HuH-7.5 (cell line): ENCODE results near the gene AKT1.
"Not testable (repeated sequence)": the region's sequence is repeated elsewhere in the genome, so short reads cannot be mapped to it uniquely, and the experiment has no call there.

Source experiments
- DNase-seq: peaks from one replicate; pipeline ENCODE4 v3.0.0; 2011; ENCODE audit warnings: low spot score

Gene AKT1

GRCh38 chr14:104753528-104754212 lies 41.9 kb downstream of the AKT1 start:
- DNase-seq, result no peak

DNA sequence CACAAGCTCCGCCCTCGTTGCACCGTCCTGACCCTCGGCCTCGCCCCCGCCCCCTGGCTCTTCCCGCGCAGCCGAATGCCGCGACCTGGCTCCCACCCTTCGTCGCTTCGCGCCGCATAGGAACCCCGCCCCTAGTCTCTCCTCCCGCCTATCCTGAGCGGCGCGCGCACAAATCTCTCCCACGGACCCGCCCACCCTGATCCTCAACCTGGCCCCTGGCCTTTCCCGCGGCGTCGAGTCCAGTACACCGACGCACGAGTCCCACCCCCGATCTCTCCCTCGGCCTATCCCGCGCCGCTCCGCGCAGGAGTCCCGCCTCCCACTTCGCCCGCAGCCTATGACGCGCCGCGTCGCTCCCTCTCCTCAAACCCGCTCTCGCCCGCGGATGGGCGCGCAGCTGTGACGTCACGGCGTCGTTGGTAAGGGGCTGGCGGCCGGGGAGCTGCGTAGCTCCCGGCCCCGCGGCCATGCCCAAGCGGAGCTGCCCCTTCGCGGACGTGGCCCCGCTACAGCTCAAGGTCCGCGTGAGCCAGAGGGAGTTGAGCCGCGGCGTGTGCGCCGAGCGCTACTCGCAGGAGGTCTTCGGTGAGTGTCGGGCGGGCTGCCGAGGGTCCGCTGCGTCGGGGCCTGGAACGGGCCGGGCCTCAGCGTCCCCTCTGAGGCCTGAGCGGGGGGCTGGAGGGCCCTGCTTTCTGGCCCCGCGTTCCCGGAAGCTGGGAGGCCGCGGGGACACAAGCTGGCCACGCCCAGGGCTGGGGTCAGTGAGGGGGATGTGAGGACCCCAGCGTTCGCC lies 42.6 kb downstream of the AKT1 start, which contains the start of gene SIVA1:
Gene SIVA1 (plus strand): TSS at position 413 of the 793 bp plus-strand sequence. CDS start 55 bp downstream, at position 468.
- peak; percentile 97 for DNase-seq

GRCh38 chr14:104752423-104752734 lies 43.2 kb downstream of the AKT1 start:
- peak; percentile 94 for DNase-seq

DNA sequence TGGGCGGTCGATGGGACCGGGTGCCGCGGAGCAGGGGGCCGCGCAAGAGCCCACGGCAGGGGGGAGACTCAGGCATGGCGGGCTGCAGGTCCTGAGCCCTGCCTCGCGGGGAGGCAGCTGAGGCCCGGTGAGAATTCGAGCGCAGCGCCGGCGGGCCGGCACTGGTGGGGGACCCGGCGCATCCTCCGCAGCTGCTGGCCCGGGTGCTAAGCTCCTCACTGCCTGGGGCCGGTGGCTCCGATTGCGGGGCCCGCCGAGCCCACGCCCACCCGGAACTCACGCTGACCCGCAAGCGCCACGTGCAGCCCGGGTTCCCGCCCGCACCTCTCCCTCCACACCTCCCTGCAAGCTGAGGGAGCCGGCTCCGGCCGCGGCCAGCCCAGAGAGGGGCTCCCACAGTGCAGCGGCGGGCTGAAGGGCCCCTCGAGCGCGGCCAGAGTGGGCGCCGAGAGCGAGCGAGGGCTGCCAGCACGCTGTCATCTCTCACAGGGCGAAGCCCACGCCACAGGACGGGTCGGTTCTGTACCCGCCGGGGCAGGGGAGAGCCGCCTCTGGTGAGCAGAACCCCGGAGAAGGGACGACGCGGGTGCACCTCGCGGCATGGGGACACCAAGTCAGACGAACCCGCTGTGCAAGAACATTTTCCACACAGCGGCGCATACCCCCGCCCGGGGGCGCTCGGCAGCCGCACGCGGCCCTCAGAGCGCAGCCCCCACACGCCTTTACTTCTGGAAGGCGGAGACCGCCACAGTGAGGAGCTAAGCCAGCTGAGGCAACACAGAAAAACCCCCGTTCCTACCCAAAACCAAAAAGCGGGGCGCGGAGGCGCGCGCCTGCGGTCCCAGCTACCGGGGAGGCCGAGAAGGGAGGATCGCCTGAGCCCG lies 43.8 kb downstream of the AKT1 start:
- no peak for DNase-seq

GRCh38 chr14:104750753-104751057 lies 44.8 kb downstream of the AKT1 start:
- not testable (repeated sequence) for DNase-seq

- DNase-seq, result no peak
Measured at GRCh38 chr14:104750056-104750752, 45.3 kb downstream of the AKT1 start.

DNA sequence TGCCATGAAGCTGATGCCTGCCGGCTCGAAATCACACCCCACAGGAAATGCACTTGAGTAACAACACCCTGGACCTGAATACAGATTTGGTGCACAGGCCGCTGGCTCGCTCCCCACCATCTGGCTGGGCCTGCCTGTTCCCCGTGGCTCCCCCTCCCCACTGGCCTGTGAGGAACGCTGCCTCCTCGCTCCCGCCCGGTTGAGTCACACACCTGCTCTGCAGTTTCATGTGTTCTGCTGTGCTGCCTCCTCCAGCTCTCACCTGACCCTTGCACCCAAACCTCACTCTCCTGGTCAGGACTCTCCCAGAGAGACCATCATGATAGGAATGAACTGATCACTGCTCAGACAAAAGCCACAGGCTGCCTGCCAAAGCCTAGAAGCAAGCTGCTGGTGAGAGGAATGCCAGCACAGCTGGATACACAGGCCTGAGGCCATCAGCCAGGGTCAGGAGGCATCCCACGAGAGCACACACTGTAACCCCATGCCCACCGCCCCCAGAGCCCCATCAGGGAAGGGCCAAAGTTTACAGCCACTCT lies 46.4 kb downstream of the AKT1 start:
- DNase-seq, result peak; percentile 60

- DNase-seq, result no peak
Measured at GRCh38 chr14:104747876-104748275, 47.7 kb downstream of the AKT1 start.

DNA sequence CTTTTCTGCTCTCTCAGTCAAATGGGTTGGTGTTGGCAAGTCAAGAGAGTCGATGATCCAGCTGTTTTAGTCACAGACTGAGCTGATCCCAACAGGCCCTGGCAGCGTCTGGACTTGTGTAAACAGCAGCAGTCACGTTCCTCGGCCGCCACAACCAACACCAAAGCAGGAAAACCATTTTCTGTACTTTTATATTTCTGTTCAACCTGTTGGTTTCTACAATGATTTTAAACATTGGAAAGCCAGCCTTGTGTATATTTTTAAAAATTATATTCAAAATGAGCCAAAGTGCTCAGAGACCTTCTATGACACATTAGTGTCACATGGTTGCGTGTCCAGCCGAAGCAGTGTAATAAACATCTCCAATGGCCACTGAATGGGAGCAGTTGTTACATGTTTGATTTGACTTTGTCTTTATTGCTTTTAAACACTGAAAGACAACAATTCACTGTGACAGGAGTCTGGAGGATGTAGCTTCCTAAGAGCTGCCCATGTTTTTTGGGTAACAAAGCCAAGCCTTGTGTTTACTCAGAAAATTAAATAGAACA lies 48.5 kb downstream of the AKT1 start:
- DNase-seq, result no peak

DNA sequence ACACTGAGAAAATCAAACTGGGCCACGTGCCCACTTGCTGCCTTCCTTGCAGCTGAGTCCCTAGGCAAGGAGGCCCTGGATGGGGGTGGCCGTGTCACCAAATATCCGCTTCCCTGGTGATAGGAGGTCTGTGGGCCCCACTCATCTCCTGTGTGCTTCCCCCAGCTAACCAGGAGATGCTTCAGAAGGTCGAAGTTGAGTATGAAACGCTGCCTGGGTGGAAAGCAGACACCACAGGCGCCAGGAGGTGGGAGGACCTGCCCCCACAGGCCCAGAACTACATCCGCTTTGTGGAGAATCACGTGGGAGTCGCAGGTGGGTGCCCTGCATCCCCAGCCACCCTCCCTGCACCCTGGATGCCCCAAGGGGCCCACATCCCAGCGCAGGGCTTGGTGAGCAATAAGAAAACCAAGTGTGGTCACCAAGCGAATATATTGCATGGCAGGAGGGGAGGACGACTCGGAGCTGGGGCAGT lies 49.4 kb downstream of the AKT1 start:
- DNase-seq, result no peak

DNA sequence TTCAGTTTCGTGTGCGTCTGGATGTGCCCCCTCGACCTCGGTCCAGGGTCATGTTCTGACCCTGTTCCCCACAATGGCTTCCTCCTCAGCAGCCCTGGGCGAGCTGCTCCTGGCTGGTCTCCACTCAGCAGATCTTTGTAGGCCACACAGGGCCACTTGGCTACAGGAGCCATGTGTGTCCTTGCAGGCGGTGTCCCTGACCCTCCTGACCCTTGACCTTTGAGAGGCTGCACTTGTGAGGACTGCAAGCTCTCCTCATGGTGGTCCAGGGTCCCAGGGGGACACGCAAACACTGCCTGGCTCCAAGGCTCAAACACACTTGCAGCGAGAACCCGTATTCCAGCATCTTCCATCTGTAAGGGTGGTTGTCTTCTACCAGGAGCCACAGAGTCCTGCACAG lies 50.1 kb downstream of the AKT1 start:
- DNase-seq, result no peak

- no peak for DNase-seq
Measured at GRCh38 chr14:104744484-104744883, 51.1 kb downstream of the AKT1 start.

DNA sequence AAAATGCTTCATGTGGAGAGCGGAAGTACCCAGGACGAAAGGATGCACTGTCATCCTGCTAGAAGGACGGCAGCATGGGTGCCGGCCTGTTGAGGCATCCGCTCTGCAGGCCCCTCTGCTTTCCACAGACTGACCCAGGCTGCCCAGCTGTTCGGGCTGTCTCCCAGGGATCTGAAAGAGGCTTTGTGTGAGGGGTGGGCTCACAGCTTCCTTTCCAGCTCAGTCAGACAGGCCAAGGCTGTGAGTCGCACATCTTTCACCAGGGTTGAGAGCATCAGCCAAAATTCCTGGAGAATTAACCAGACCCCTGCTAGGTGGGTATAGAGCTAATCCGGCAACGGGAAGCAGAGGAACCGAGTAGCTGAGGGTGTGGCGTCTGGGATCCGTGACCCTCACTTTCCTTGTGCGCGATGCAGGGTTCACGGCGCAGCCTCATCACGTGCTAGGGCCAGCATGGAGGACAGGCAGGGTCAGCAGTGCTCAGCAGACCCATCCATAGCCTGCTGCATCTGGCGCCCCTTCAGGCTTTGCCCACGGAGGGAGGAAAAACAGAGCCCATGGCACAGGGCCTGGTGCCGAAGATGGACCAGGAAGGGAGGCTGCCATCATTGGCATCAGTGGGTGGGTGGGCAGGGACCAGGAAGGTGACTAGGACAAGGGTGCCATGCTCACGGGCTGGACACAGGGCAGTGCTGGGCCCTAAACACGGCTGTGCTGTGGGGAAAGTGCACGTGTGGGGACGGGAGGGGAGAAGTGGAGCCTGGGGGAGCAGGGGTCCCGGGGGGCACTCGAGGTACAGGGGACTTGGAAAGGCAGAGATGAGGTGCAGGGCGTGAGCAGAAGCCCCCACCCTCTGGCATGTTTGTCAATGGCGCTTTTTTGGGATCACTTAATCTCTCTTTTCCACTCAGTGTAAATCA lies 51.8 kb downstream of the AKT1 start:
- no peak for DNase-seq

- DNase-seq, result no peak
Measured at GRCh38 chr14:104742586-104743455, 52.7 kb downstream of the AKT1 start.

DNA sequence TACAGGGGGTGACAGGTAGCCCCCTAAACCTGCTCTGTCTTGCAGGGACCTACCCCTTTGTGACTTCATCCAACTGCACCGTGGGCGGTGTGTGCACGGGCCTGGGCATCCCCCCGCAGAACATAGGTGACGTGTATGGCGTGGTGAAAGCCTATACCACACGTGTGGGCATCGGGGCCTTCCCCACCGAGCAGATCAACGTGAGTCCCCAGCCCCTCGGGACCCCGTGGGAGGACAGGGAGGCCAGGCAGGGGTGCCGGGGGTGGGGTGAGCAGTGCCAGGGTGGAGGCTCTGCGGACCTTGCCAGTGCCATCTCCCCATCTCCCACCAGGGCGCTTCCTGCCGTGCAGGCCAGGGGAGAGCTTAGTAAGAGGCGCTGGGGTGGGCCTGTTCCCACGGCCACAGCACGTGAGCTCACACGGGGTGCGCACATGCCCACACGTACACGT lies 53.7 kb downstream of the AKT1 start:
- DNase-seq, result no peak

DNA sequence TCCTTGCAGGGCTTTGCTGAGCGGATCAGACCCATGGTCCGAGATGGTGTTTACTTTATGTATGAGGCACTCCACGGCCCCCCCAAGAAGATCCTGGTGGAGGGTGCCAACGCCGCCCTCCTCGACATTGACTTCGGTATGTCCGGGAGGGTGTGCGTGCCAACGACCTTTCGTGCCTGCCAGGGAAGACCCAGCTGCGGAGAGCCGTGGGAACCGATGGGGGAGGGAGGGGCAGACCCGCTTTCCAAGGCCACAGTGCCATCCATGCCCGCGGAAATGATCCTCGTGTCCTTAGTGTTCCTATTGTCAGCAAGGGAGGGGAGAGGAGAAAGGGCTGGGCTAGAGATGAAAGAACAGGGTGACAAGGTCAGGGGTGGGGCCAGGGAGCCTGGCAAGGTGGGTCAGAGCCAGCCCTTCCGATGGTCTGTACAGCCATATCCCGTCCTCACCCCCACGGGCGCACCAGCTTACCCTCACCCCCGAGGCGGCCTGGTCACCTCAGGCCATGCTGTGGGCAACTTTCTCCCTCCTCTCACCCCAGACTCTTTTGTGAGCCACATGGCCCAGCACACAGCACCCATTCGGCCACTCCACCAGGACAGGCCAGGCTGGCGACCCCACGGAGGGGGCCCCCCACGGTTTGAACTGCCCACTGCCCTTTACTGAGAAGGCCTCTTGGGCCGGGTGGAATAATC lies 54.3 kb downstream of the AKT1 start:
- DNase-seq, result no peak

DNA sequence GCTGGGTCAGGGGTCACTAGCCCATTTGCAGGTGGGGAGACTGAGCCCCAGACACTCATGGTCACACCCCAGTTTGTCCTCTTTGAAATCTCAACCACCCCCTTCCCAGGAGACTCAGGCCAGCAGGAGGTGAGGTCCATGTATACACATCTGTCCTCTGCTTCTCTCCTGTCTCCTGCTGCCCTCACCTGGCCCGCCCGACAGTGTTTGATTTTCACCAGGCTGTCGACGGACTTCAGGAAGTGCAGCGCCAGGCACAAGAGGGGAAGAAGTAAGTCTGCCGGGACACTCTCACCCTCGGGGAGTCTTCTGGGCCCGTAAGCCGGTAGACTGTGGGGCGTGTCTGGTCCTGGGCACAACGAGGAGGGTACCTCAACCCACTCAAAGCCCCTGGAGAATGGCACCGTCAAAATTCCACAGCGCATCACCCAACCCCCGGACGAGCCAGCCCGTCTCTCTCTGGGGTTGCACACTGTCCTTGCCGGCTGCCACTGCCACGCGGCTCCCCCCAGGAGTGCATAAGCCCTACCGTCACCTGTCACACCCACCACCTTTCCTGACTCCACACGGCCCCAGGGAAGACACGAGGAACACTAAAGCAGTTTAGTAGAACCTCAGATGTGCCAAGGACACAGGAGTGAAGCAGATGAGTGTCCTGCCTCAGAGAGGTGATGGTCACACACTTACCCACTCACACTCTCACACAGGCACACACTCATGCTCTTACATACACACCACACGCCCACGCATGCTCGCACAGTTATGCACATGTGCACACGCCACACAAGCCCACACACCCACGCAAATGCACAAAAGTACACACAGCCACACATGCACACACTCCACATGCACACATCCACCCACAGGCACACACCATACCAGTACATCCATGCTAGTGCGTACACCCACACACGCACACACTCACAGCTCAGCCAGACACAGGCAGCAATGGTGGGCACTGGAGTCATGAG lies 55.7 kb downstream of the AKT1 start:
- no peak for DNase-seq
